Stomach (tissue), 9 donors: ENCODE results near the gene KIF21A. TPM values are rescaled to one million over a fixed set of nuclear protein-coding genes. Genes with fewer than 3 reads are reported as not detected.

Experiments used
- DNase-seq, 2 donors: peaks; one replicate each; pipeline versions ENCODE4 v3.0.0 to v3.0.0-alpha.2; 2013 to 2019
- H3K27ac ChIP-seq, 5 donors: fragments of 200-600 bp in 4 of 5; sonication (generic) in 4 of 5; one replicate each; pipeline ENCODE4 v1.5.1; 2013 to 2019; ENCODE audit warnings: mild to moderate bottlenecking in 1 of 5, moderate library complexity in 1 of 5
- H3K27me3 ChIP-seq, 3 donors: fragments of 200-600 bp; sonication (generic); one replicate each; pipeline ENCODE4 v1.5.1; 2017 to 2019; ENCODE audit warnings: mixed run types in 1 of 3
- H3K36me3 ChIP-seq, 4 donors: fragments of 200-600 bp; sonication (generic); 1 replicate in 3 of 4; 2 replicates in 1 of 4; pipeline ENCODE4 v1.5.1; 2016 to 2019
- H3K4me1 ChIP-seq, 4 donors: fragments of 200-600 bp; sonication (generic); one replicate each; pipeline ENCODE4 v1.5.1; 2016 to 2019
- H3K4me3 ChIP-seq, 4 donors: fragments of 200-600 bp; sonication (generic) in 3 of 4; one replicate each; pipeline ENCODE4 v1.5.1; 2016 to 2019; ENCODE audit warnings: mild to moderate bottlenecking in 1 of 4
- H3K9me3 ChIP-seq, 4 donors: fragments of 200-600 bp; sonication (generic); one replicate each; pipeline ENCODE4 v1.5.1; 2016 to 2019
- EP300 ChIP-seq: sonication (generic); formaldehyde crosslinking; IDR thresholded peaks from one replicate; pipeline ENCODE4 v1.6.1; 2017; ENCODE audit warnings: antibody characterized with exemption
- POLR2A ChIP-seq, 4 donors: fragments of 450-650 bp; IDR thresholded peaks; one replicate each; pipeline ENCODE4 v1.6.1; 2016; ENCODE audit warnings: antibody characterized with exemption in 4 of 4, control low read depth in 2 of 4, mild to moderate bottlenecking in 1 of 4, moderate library complexity in 1 of 4
- POLR2AphosphoS5 ChIP-seq, 3 donors: sonication (generic); formaldehyde crosslinking; IDR thresholded peaks; one replicate each; pipeline ENCODE4 v1.6.1; 2016; ENCODE audit warnings: antibody characterized with exemption in 3 of 3
- WGBS, 5 donors: extraction: QIAGEN DNeasy Blood & Tissue Kit in 3 of 5; methylation state at CpG; one replicate each; pipeline versions ENCODE4 v1.1.5 to v1.1.7; 2013 to 2018; 5-methylcytosine and 5-hydroxymethylcytosine counted together
- intact Hi-C: fragments of 100-400 bp; cut with DNase I; formaldehyde crosslinking; loops from one replicate; pipeline ENCODE4 v1.15.1; 2023; ENCODE audit warnings: low total_unique reads
- polyA plus RNA-seq, 3 donors: library from polyadenylated mRNA; stranded (reverse); fragments of 200-250 nt; gene quantifications; one replicate each; pipeline ENCODE4 v1.2.3, GENCODE V29; 2013
- total RNA-seq, 5 donors: library from RNA; depleted of rRNA; stranded (reverse); fragments of >200 nt; gene quantifications; one replicate each; pipeline versions ENCODE4 v1.1.0 to v1.2.3, GENCODE V29; 2014 to 2016
- TF ChIP-seq, protein P1 (sequence below), 7 experiments: fragments of 450-650 bp in 4 of 7; fragments of 200-600 bp in 3 of 7; sonication (generic) in 3 of 7; IDR thresholded peaks; one replicate each; pipeline ENCODE4 v1.5.1; 2016 to 2019; ENCODE audit warnings: antibody characterized with exemption in 7 of 7, control low read depth in 2 of 7, mild to moderate bottlenecking in 1 of 7
- donor health status: healthy with polysubstance abuse.
- donor health status: Bipolar disorder and iron deficiency.
- donor health status: healthy.

KIF21A gene
- total and polyA plus RNA-seq, 8 donors, result 4.9 to 45.9 (median 16.7) TPM

- Histone ChIP-seq H3K36me3 (no peaks in the 10 kb centered on the region), H3K27ac (no peak overlapping the region), H3K9me3 (no peaks in the 10 kb centered on the region), H3K4me1 (no peaks in the 10 kb centered on the region), H3K4me3 (no peak overlapping the region), H3K27me3 (no peaks in the 10 kb centered on the region)
- intact Hi-C loops, result no loop called here
- DNase-seq, result no peak
- 88 to 94% (median 92%) methylated on average over 2 of the region's 2 CpGs for WGBS, 5 donors
- no peak for TF ChIP-seq POLR2AphosphoS5 (IDR thresholded peaks at IDR 0.05)
- TF ChIP-seq EP300, result no peak
- TF ChIP-seq, protein P1, sequence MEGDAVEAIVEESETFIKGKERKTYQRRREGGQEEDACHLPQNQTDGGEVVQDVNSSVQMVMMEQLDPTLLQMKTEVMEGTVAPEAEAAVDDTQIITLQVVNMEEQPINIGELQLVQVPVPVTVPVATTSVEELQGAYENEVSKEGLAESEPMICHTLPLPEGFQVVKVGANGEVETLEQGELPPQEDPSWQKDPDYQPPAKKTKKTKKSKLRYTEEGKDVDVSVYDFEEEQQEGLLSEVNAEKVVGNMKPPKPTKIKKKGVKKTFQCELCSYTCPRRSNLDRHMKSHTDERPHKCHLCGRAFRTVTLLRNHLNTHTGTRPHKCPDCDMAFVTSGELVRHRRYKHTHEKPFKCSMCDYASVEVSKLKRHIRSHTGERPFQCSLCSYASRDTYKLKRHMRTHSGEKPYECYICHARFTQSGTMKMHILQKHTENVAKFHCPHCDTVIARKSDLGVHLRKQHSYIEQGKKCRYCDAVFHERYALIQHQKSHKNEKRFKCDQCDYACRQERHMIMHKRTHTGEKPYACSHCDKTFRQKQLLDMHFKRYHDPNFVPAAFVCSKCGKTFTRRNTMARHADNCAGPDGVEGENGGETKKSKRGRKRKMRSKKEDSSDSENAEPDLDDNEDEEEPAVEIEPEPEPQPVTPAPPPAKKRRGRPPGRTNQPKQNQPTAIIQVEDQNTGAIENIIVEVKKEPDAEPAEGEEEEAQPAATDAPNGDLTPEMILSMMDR (IDR thresholded peaks at IDR 0.05), result no peak
- TF ChIP-seq POLR2A (IDR thresholded peaks at IDR 0.05), result no peak
Observed at GRCh38 chr12:39383114-39383513, 59.8 kb downstream of the KIF21A start.

DNA sequence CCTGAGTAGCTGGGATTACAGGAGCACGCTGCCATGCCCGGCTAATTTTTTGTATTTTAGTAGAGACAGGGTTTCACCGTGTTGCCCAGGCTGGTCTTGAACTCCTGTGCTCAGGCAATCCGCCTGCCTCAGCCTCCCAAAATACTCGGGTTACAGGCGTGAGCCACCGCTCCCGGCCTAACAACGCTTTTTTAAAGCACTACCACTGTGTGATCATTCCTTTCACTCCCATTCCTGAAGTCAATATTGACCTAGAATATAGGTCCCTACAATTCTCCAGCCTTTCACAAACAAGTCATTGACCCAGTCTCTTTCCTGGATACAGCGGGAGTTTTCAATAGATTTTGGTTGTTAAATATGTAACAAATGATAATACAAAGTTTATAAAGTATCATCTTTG, 62.8 kb downstream of the KIF21A start:
- TF ChIP-seq, protein P1 (IDR thresholded peaks at IDR 0.05), result no peak
- TF ChIP-seq EP300 (no peak), POLR2A (IDR thresholded peaks at IDR 0.05) (no peak), POLR2AphosphoS5 (IDR thresholded peaks at IDR 0.05) (no peak)
- intact Hi-C loops, result no loop called here
- Histone ChIP-seq H3K4me1 (no peaks in the 10 kb centered on the region), H3K9me3 (no peaks in the 10 kb centered on the region), H3K27ac (no peak overlapping the region), H3K27me3 (no peaks in the 10 kb centered on the region), H3K36me3 (no peaks in the 10 kb centered on the region), H3K4me3 (no peak overlapping the region)
- 82 to 95% (median 91%) methylated on average over 10 of the region's 10 CpGs for WGBS, 5 donors
- no peak for DNase-seq

GRCh38 chr12:39378341-39378740, 64.6 kb downstream of the KIF21A start:
- H3K27ac ChIP-seq, result no peak overlapping the region
- TF ChIP-seq POLR2AphosphoS5 (IDR thresholded peaks at IDR 0.05) (no peak), EP300 (no peak), POLR2A (IDR thresholded peaks at IDR 0.05) (no peak)
- TF ChIP-seq, protein P1 (IDR thresholded peaks at IDR 0.05), result no peak
- H3K4me3 ChIP-seq, result no peak overlapping the region
- peak in 1 of 2 donors; percentile 30 for DNase-seq
- intact Hi-C loops, result no loop called here
- H3K27me3 ChIP-seq, result no peaks in the 10 kb centered on the region
- WGBS, 5 donors, result 33 to 87% (median 67%) methylated on average over 1 of the region's 1 CpG
- no peaks in the 10 kb centered on the region for H3K9me3 ChIP-seq
- H3K4me1 ChIP-seq, result no peaks in the 10 kb centered on the region
- no peaks in the 10 kb centered on the region for H3K36me3 ChIP-seq

DNA sequence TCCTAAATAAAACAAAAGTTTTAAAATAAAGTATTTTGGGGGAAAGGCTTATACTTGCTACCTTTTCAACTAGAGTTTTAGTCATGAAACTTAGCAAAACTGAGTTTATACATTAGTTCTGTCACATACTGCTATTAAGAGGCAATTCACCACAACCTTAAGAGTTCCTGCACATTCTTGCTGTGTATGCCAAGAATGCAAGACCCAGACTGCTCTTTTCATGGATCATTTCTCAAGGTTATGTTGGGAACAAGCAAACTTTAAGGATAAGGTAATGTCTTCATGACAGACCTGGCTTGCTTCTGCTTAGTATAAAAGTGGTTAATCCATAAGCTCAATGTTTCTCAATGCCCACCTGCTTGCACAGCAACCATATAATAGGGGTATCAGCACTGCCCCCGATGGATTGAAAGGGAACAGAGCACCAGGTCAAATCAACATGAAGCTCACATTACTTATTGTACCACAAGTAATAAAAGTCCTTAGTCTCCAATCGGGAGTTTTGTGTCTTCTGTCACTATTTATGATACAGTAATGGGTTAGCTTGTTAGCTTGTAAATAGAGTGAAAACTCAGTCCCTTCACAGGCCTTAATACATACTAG, 67.6 kb downstream of the KIF21A start:
- TF ChIP-seq POLR2AphosphoS5 (IDR thresholded peaks at IDR 0.05), result no peak
- DNase-seq, result no peak
- Histone ChIP-seq H3K9me3 (no peaks in the 10 kb centered on the region), H3K36me3 (no peaks in the 10 kb centered on the region), H3K4me1 (no peaks in the 10 kb centered on the region), H3K27ac (no peak overlapping the region), H3K4me3 (no peak overlapping the region), H3K27me3 (no peaks in the 10 kb centered on the region)
- intact Hi-C loops, result no loop called here
- 55 to 73% (median 59%) methylated on average over 2 of the region's 2 CpGs for WGBS, 5 donors

- Histone ChIP-seq H3K4me3 (no peak overlapping the region), H3K9me3 (no peaks in the 10 kb centered on the region), H3K4me1 (peaks cover 0 to 21% (median under 1%) of the 10 kb centered on the region in 4 donors), H3K27me3 (no peaks in the 10 kb centered on the region), H3K27ac (no peak overlapping the region), H3K36me3 (no peaks in the 10 kb centered on the region)
- WGBS, 5 donors, result 64 to 72% (median 71%) methylated on average over 2 of the region's 2 CpGs
- intact Hi-C loops, result no loop called here
- TF ChIP-seq, protein P1 (IDR thresholded peaks at IDR 0.05), result no peak
- TF ChIP-seq EP300, result no peak
- no peak for TF ChIP-seq POLR2AphosphoS5 (IDR thresholded peaks at IDR 0.05)
- TF ChIP-seq POLR2A (IDR thresholded peaks at IDR 0.05), result no peak
- DNase-seq, result no peak
Observed at GRCh38 chr12:39372929-39373328, 70.0 kb downstream of the KIF21A start.
